Hindlimb muscle (tissue), 1 donor: Measurements from ENCODE around the gene HSPB8. TPM values are rescaled to one million over a fixed set of nuclear protein-coding genes. Genes with fewer than 3 reads are reported as not detected.
"Not testable (repeated sequence)": the region's sequence is repeated elsewhere in the genome, so short reads cannot be mapped to it uniquely, and the experiment has no call there.

Experiments
- DNase-seq: peaks from one replicate; pipeline ENCODE4 v3.0.0-alpha.2; 2013
- polyA plus RNA-seq: library from polyadenylated mRNA; unstranded; fragments of 120-200 nt; gene quantifications from one replicate; pipeline ENCODE4 v1.2.1, GENCODE V29; 2013; ENCODE audit not compliant: insufficient read length

The HSPB8 gene
- polyA plus RNA-seq, 1 donor, result 259 TPM

DNA sequence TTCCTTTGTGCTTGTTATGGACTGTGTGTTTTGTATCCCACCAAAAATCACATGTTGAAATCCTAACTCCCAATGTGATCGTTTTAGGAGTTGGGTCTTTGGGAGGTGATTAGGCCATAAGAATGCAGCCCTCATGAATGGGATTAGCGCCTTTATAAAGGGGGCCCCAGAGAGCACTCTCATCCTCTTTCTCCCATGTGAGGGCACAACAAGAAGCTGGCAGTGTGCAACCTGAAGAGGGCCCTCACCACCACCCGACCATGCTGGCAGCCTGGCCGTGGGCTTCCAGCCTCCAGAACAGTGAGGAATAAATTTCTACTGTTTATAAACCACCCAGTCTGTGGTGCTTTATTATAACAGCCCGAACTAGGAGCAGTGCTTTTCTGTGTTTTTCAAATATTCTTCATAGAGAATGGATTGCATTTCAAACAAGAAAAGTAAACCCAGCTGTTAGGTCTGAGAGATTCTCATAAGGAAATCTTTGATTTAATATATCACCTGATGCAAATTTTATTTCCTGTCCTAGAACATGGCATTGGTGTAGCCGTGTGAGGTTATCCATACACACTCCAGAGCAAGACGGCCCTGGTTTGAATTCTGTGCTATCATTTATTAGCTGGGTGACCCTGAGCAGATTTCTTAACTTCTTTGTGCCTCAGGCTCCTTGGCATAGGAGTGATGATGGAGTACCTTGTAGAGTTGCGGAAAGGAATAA, 27.8 kb downstream of the HSPB8 start:
- DNase-seq, result no peak

DNA sequence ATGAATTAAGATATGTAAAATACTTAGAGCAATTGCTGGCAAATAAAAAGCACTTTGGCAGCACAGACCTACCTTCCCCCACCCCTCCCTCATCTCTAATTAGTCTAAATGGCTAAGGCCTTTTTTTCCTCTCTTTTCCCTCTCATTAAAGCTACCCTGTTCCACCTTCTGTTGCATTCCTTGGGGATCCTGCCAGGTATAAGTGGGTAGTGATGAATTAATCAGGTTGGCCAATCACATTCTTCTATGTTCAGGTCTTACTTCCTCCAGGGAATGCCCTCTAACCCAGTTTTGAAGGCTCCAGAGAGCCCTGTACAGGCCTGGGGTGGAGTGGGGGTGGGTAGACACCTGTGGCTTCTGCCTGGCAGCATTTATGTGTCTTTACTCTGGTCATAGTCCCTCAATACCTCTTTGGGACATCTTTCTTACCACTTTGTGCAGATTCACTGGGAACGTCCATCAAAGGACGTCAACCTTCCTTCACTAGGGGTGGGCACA, 28.4 kb downstream of the HSPB8 start:
- no peak for DNase-seq

DNA sequence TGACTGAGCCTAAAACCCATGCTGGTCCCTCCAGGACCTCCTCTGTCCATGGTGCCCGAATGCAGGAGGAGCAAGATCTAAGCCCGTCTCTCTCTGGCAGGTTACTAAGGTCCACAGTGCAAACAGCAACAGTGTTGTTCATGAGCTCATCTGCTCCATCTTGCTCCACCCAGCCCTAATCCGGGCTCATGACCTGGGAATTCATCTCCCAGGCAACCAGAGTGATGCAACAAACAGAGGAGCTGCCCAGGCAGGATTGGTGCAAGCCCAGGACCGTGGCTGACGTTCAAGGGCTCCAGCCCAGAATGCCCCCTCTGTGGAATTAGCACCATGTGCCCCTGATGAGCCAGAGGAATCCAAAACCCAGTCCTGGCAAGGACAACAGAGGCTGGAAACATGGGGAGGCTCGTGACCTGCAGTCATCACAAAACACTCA, 29.9 kb downstream of the HSPB8 start:
- peak; percentile 64 for DNase-seq

DNA sequence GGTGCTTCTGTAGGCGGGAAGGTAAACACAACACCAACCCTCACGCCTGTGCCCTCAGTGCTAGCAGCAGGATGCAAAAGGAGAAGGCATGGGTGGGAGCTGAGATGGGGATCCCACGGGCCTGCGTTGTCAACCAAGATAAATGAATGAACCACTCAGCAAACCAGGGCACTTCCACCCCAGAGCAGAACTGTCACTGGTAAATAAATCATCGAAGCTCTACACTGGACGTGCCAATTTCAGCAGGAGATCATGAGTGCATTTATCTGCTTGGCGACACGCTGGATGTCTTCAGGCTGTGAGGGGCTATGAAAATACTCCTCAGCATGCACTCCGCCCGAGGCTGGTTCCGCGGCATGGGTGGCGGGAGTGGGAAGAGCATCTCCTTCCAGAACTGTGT, 33.2 kb downstream of the HSPB8 start:
- DNase-seq, result no peak

DNA sequence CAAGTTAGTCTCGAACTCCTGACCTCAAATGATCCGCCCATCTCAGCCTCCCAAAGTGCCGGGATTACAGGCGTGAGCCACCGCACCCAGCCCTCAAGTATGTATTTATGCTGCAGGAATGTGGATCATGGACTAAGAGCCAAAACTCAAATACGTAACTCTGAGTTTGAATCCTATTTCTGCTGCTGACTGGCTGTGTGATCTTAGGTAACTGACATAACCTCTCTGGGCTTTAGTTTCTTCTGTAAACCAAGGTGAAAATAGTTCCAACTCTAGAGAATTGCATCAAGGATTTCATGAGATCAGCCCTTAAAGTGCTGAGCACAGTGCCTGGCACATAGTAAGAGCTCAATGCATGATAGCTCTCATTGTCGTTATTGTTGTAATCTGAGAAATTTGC, 37.4 kb downstream of the HSPB8 start:
- DNase-seq, result no peak

DNA sequence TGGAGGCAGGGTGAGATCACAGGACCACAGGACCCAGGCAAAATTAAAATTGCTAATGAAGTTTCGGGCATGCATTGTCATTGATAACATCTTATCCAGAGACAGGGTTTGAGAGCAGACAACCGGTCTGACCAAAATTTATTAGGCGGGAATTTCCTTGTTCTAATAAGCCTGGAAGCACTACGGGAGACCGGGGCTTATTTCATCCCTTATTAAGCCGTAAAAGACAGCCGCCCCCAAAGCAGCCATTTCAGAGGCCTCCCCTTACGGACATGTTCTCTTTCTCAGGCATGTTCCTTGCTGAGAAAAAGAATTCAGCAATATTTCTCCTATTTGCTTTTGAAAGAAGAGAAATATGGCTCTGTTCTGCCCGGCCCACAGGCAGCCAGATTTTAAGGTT, 40.1 kb downstream of the HSPB8 start:
- not testable (repeated sequence) for DNase-seq

DNA sequence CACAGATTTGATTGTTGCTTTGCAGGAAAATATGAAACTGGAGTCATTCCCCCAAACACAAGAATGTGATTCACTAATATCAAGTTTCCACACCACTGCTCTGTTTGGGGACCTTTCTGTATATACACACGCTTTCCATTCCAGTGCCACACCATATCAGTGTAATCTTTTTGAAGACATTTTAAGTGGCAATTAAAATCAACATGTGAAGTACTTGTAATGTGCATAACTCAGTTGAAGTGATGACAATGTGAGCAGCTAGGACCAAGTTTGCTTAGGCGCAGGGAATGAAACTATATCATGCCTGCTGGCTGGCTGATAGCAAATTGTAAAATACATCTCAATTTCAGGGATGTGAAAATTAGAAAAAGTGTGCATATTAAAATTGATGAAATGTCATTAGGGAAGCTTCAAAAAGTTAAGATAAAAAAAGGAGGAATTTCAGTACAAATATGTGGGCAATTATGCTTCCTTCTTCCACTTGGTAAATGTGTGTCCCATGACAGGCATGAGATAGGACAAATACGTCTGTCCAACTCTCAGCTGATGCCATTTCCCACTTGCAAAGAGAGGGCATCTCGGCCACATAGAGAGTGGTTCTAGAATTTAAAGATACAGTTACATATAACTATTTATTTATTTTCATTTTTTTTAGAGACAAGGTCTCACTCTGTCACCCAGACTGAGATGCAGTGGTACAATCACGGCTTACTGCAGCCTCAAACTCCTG, 43.7 kb downstream of the HSPB8 start:
- DNase-seq, result no peak

DNA sequence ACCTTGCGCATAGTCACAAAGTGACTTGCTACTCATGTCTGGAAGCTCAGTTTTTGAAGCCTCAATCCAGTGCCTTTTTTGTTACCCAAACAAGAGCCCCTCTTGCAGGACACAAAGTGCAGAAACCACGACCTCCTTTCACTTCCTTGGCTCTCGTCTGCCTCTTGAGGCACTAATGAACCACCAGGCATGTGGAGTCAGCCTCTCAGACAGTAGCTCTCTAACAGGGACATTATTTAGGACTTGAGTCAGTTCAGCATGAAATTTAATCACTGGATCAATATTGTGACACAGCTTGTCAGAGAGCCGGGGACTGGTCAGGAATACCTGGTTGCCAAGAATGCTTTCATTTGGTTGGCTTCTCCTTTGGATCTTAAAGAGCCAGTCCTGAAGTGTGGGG, 46.7 kb downstream of the HSPB8 start:
- DNase-seq, result no peak

DNA sequence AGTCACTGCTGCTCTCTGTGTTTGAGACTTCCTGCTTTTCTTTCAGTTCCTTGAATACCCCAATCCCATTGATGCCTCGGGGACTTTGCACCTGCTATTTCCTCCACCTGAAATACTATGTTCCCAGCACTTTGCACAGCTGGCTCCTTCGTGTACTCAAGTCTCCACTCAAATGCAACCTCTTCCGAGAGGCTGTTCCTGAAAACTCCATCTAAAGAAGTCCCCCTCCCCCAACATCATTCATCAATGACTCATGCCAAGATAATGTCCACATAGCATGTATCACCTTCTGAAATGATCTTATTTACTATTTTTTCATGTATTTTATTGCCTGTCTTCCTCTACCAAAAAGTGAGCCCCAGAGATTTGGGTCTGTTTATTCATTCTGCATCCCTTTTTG, 48.6 kb downstream of the HSPB8 start:
- no peak for DNase-seq

DNA sequence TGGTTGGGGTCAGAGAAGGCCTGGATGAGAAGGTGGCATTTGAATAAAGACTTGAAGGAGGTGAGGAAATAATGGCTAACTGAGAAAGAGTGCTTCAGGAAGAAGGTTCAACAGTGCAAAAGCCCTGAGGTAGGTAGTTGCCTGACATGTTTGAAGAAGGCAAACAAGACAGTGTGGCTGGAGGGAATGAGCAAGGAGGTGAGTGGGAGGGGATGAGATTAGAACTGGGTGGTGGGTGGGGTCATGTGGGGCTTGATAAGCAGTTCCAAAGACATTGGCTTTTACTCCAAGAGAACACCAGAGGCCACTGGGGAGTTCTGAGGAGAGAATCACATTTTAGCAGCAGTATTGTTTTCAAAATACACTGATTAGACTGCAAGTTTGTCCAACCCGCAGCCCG, 50.5 kb downstream of the HSPB8 start:
- no peak for DNase-seq

DNA sequence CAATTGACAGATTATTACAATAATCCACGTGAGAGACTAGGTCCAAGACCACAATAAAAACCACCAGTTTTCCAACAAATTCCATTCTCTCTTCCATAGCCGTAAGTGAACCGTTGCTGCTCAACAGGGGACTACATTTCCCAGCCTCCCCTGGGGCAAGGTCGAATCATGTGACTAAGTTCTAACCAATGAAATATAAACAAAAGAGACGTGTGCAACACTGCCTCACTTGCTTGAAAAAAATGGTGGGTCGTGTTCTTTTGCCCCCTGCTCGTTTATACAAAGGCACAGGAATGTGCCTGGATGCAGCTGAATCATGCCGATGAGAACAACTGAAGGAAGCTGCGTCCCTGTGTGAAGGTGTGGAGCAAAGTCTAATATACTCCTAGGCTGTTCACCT, 51.1 kb downstream of the HSPB8 start:
- no peak for DNase-seq

DNA sequence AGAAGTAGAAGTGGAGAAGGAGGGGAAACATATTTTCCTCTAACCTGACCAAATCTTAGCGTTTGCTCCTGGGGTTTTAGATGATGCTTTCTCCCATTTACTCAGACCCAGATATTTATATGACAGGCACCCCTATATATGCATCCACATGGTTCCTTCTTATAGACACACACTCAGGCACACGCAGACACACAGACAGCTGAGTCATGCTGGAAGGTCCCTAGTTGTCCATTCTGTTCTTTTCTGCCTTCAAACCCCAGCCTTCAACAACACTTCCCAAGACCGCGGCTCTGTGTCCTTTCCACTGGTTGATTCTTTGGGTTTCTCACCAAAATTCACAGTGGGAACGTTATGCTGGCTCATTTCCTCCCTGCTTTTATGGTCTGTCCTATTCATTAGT, 52.1 kb downstream of the HSPB8 start:
- no peak for DNase-seq

DNA sequence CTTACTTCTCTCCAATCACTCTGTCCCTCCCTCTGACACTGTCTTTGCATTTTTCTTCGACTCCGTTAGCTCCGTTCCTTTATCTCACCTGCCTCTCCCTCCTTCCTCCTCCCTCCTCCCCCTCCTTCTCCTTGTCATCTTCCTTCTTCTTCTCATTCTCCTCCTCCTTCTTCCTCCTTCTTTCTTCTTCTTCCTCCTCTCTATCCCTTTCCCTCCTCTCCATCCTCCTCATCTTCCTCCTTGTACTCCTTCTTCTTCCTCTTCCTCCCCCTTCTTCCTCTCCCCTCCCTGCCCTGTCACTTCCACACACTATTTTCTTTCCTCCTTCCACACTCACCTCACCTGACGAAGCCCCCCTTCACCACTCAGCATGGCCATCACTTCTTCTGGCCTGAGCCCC, 53.0 kb downstream of the HSPB8 start:
- DNase-seq, result no peak

DNA sequence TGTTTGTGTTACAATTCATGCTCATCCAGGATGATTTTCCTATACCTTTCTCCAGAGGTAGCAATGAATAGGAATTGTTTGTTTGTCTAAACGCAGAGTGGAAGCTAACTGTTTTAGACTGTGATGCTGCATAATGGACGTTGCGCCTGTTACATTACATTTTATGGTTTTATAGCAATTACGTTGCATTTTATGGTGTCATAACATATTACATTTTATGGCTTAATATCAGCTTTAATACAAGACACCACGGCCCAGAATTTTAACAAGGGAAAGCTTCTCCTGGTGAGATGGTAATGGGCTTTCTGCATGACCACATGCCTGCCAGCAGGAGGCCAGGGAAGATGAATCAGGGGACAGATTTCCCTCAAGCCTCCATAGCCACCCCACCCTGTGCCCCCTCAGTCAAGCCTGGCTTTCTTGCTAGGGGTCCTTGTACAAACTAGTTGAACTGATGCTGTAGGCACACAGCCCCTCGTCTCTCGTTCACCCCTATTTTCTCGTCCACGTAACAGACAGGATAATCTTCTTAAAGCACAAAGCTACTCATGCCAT, 56.5 kb downstream of the HSPB8 start:
- no peak for DNase-seq

DNA sequence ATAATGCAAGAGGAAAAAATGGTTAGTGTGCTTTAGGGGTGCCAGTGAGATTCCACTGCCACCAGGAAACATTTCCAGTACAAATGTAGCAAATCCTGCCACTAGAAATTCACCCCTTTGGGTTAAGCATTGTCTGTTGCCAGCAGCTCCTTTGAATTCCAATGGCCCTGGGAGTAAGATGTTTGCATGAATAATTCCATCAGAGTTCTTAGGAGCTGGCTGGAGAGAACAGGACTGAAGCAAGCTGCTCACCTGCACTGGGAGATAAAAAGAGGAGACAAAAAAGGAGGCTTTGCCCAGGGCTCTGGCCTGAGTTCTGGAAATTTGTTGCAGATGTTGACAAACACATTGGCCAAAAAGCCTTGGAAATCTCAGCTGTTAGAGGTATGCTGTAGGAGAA, 57.6 kb downstream of the HSPB8 start:
- no peak for DNase-seq

DNA sequence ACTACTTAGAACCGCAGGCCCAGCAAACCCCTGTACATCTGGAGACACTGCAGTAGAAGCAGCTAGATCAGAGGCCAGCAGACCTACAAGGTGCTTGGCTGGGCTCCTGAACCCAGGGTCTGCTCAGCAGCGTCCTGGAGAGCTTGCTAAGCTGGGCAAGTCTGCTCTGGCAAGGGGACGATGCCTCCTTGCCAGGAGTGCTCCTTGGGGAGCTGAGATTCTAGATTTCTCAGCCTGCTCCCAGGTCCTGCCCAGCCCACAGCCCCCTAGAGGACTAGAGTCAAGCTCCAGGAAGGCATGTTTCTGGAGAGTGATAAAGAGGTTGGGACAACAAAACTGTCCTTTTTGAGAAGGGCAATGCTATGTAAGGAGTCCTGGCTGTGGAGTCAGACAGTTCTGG, 60.3 kb downstream of the HSPB8 start:
- DNase-seq, result no peak

DNA sequence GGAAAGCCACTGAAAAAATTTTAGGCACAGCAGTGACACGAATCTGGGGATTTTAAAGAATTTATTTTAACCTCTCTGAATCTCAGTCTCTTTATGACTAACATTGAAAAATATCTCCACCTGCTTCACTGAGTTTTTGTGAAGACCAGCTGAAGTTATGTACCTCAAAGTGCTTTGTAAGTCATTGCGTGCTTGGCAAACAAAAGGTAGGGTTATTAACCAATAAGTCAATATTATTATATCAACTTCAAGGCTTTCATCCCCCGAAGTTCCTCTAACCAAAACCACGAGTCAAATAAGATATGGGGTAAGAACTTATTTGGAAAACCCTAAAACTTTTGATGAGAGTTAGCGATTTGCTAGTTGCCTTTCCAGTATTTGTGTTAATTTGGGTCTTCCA, 62.3 kb downstream of the HSPB8 start:
- no peak for DNase-seq

DNA sequence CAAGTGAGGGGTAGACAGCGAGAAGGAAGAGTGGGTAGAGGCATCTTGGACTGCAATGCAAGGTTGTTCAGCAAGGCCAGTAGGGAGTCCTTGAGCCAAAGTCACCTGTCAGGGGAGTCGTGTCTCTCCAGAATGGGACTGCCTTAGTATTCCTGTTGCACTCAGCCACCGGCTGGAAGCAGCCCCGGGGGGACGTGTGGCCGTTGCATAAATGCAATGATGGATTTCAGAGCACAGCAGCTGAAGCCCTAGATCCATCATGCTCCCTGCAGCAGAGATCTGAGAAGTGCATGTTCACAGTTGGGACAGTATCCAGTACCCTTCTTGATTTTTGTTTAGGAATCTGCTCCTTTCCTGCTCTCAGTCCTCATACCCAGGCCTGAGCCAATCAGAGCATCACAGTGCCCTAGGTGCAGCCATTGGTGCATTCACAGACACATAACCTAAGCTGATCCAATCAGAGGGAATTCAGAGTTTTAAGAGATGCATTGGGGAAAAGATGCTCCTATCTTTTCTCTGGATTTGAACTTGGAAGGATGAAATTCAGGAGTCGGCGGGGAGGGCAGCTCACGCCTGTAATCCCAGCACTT, 62.9 kb downstream of the HSPB8 start:
- no peak for DNase-seq

Other genes with a start within 250 kb of the HSPB8 start
- gene SRRM4, start 197.4 kb upstream of the HSPB8 start, polyA plus RNA-seq, result 0.31 TPM
- not detected for gene CCDC60, start 155.8 kb downstream of the HSPB8 start, polyA plus RNA-seq